Measurements from ENCODE around the gene NFATC1. TPM values are rescaled to one million over a fixed set of nuclear protein-coding genes. Genes with fewer than 3 reads are reported as not detected.
"Not testable (repeated sequence)": the region's sequence is repeated elsewhere in the genome, so short reads cannot be mapped to it uniquely, and the experiment has no call there.

NFATC1 gene
- total RNA-seq, 1 donor from 2014 or later: 103 TPM

DNA sequence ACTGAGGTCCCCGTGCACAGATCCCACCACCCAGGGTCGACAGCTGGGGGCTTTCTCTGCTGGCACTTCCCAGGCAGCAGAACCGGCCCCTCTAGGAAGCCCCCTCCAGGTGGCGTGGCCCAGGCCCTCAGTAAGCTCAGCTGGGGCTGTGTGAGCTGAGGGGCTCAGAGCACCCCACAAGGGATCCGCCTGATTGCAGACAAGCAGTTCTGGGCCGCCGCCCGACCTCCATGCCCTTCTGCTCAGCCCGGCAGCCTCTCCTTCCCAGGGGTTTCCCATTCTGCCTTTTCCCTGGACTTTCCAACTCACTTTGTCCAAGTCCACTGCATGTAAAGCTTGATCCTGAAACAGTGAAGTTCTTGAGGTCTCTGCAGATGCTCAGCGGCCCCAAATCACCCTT is 76.4 kb downstream of the NFATC1 start:
- no peaks in the 10 kb centered on the region for H3K4me1 Mint-ChIP-seq (ENCODE audit: low read depth)
- intact Hi-C loops (cut with micrococcal nuclease): no loop called here
- no peak for DNase-seq (ENCODE audit: low spot score)
- H3K27me3 Mint-ChIP-seq (ENCODE audit: insufficient read depth): no peaks in the 10 kb centered on the region
- peaks cover 19% of the 10 kb centered on the region for H3K36me3 Mint-ChIP-seq (ENCODE audit: low read depth)
- no peak overlapping the region for H3K4me3 Mint-ChIP-seq
- no peaks in the 10 kb centered on the region for H3K9me3 Mint-ChIP-seq
- H3K27ac Mint-ChIP-seq: no peak overlapping the region

DNA sequence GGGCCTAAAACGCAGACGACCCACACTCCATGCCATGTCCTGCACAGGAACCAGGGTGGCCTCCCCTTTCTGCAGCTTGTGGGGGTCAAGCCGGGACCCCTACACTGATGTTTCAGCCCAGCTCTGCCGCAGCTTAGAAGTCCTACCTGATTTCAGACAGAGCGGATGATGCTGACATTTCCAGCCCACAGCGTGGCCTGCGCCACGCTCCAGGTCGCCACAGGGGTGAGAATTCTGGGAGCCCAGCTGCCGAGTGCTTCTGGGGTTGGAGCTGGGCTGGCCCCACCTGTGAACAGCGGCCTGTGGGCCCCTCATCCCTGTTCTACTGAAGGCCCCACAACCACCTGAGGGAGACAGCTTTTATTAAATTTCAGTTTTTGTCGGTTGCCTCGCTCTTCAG is 77.2 kb downstream of the NFATC1 start:
- no peaks in the 10 kb centered on the region for H3K4me1 Mint-ChIP-seq (ENCODE audit: low read depth)
- H3K9me3 Mint-ChIP-seq: no peaks in the 10 kb centered on the region
- DNase-seq (ENCODE audit: low spot score): no peak
- no peak overlapping the region for H3K4me3 Mint-ChIP-seq
- H3K36me3 Mint-ChIP-seq (ENCODE audit: low read depth): peaks cover 17% of the 10 kb centered on the region
- no peak overlapping the region for H3K27ac Mint-ChIP-seq
- no peaks in the 10 kb centered on the region for H3K27me3 Mint-ChIP-seq (ENCODE audit: insufficient read depth)
- intact Hi-C loops (cut with micrococcal nuclease): no loop called here

DNA sequence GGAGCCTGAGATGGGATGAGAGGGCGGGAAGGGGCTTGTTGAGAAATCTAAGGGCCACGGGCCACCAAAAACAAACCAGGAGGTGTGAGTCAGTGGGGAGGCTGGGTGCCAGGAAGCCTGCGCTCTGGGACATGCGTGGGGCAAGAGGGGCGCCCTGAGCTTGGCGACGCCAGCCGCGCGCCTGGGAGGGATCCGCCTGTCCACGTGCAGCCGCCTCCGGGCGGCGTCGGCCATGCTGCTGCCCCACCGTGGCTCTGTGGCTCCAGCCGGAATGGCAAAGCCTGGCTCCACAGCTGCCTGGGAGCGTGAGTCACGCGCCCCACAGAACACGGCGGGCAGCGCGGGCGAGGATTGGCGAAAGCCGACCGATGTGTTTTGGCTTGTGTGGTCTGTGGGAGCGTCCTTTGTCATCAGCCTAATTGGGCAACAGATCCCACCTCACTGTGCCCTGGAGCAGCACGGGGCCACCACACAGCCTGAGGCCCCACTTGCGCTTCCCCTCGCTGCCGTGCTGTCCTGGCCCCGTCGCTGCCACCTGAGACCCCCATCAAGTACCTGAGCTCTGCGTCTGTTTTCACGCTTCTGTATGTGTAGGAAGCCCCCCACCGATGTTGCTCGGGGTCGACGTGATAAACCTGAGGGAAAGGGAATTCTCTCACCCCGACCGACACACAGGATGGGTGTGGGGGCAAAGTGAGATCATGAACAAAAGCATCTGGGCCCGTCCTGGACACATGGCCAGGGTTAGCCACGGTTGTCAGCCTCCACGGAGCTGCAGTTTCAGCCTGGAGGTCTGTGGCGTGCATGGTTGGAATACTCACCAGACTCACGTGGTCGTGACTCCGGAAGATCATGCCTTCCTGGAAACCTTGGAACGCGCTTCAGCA is 80.5 kb downstream of the NFATC1 start:
- no peaks in the 10 kb centered on the region for H3K27me3 Mint-ChIP-seq (ENCODE audit: insufficient read depth)
- H3K27ac Mint-ChIP-seq: no peak overlapping the region
- peaks cover 14% of the 10 kb centered on the region for H3K36me3 Mint-ChIP-seq (ENCODE audit: low read depth)
- DNase-seq (ENCODE audit: low spot score): no peak
- H3K9me3 Mint-ChIP-seq: no peaks in the 10 kb centered on the region
- no peaks in the 10 kb centered on the region for H3K4me1 Mint-ChIP-seq (ENCODE audit: low read depth)
- no peak overlapping the region for H3K4me3 Mint-ChIP-seq
- intact Hi-C loops (cut with micrococcal nuclease): no loop called here

DNA sequence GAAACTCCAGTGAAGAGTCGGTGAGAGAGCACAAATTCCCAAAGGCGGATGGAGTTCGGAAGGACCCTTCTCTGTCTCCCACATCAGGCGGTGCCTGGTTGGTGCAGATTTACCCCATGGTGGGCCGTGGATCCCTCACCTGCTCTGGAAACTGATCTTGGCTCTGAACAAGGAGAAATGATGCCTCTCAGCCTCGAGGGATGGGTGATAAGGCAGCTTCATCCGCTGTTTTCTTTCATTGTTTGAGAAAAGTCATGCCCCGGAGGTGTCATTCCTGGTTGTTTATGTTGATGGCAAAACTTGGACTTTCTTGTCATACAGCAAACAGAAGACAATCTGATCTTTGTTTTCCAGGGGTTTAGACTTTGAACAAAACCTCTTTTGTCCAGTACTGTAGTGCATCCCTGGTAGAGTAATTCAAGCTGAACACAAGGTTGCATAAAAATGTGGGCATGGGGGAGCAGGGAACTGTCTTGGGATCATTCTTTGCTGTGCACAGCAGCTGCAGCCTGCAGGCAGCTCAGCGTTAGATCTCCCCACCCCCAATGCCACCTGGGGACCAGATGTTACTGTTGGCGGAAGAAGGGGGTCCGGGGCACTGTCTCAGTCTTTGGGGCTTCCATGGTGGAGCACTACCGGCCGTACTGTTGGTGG is 81.3 kb downstream of the NFATC1 start:
- intact Hi-C loops (cut with micrococcal nuclease): no loop called here
- H3K9me3 Mint-ChIP-seq: no peaks in the 10 kb centered on the region
- H3K27me3 Mint-ChIP-seq (ENCODE audit: insufficient read depth): no peaks in the 10 kb centered on the region
- peaks cover 14% of the 10 kb centered on the region for H3K36me3 Mint-ChIP-seq (ENCODE audit: low read depth)
- H3K27ac Mint-ChIP-seq: no peak overlapping the region
- no peak for DNase-seq (ENCODE audit: low spot score)
- H3K4me3 Mint-ChIP-seq: no peak overlapping the region
- H3K4me1 Mint-ChIP-seq (ENCODE audit: low read depth): no peaks in the 10 kb centered on the region

DNA sequence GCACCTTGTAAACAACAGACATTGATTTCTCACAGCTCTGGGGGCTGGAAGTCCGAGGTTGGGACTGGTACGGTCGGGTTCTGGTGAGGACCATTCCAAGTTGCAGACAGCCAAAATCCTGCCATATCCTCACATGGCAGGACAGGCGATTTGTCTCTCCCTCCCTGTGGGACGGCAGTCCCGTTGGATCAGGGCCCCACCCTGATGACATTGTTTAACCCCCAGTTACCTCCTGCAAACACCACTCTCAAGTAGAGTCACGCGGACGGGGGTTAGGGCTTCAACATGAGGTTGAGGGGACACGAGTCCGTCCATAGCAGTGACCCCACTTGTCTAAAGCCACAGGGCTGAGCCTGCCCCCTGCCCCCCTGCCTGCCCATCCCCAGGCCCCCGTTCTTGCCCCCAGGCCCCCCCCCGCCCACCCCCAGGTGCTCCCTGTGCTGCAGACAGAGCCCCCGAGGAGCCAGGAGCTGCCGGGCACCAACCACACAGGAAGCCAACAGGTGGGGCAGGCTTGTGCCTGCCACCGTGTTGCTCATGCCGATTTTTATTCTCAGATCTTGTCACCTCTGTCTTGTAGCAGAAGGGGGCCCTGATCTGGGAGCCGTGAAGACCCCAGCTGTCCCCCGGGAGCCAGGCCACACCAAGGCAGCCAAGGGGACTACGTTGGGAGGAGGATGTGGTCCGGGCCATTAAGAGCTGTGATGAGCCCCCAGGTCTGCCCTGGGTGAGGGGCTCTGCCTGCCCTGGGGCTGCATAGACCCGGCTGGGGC is 82.2 kb downstream of the NFATC1 start:
- H3K9me3 Mint-ChIP-seq: no peaks in the 10 kb centered on the region
- intact Hi-C loops (cut with micrococcal nuclease): no loop called here
- no peak overlapping the region for H3K4me3 Mint-ChIP-seq
- no peaks in the 10 kb centered on the region for H3K4me1 Mint-ChIP-seq (ENCODE audit: low read depth)
- DNase-seq (ENCODE audit: low spot score): no peak
- H3K36me3 Mint-ChIP-seq (ENCODE audit: low read depth): peaks cover 12% of the 10 kb centered on the region
- H3K27me3 Mint-ChIP-seq (ENCODE audit: insufficient read depth): no peaks in the 10 kb centered on the region
- no peak overlapping the region for H3K27ac Mint-ChIP-seq

DNA sequence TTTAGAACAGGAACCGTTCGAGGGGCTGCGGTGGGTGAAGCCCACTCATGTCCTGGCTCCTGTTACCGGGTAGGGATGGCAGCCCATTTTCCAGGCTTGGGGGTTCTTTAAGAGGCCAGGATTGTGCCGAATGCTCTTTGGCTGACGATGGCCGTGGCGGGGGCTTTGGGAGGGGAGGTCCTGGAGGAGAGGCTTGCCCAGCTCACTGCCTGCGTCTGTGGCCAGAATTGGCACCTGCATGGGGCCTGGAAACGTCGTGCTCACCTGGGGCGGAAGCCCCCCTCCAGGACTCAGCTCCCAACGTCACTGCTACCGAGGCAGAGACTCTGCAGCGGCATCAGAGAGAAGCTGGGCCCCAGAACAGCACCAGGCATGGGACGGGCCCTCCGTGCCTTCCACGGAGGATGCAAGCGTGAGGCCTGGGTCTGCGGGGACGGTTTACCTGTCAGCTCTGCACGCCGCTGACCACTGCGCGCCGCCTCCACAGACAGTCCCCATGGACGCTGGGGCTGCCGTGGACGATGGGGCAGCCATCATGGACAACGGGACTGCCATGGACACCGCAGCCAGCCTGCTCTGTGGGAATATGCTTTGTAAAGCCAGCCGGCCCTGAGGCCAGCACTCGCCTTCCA is 82.9 kb downstream of the NFATC1 start:
- intact Hi-C loops (cut with micrococcal nuclease): no loop called here
- no peak for DNase-seq (ENCODE audit: low spot score)
- Mint-ChIP-seq H3K27ac (no peak overlapping the region), H3K9me3 (no peaks in the 10 kb centered on the region), H3K4me1 (ENCODE audit: low read depth) (no peaks in the 10 kb centered on the region), H3K36me3 (ENCODE audit: low read depth) (peaks cover 10% of the 10 kb centered on the region), H3K27me3 (ENCODE audit: insufficient read depth) (no peaks in the 10 kb centered on the region), H3K4me3 (no peak overlapping the region)

DNA sequence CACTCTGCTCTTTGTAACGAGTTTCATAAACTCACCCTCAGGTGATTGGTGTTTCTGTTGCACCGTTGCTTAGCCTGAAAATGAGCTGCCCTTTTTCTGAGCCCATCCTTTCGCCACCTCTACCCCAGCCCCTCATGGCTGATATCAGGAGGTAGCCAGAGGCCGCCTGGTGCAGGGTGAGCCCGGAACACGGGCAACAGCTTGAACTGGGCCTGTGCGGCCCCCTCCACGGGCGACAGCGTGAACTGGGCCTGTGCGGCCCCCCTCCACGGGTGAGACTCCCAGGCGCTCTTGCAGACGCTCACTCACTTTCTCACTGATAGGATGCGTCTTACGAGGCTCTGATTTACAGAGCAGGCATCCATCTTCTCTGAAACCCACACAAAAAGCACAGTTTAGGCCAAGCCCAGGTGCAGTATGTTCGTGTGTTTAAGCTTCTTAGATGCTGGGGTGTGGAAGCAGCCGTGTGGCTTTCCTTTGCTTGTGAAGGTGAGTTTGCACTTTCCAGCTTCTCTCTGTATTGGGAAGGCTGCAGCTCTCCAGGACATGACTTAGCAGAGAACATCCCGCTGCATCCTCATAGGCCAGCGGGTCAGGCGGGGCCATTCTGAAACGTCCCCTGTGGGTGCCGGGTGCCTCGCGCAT is 83.5 kb downstream of the NFATC1 start:
- Mint-ChIP-seq H3K4me1 (ENCODE audit: low read depth) (no peaks in the 10 kb centered on the region), H3K36me3 (ENCODE audit: low read depth) (peaks cover 10% of the 10 kb centered on the region), H3K27ac (peak overlapping the region; percentile 71), H3K4me3 (no peak overlapping the region), H3K9me3 (no peaks in the 10 kb centered on the region), H3K27me3 (ENCODE audit: insufficient read depth) (no peaks in the 10 kb centered on the region)
- intact Hi-C loops (cut with micrococcal nuclease): no loop called here
- no peak for DNase-seq (ENCODE audit: low spot score)

DNA sequence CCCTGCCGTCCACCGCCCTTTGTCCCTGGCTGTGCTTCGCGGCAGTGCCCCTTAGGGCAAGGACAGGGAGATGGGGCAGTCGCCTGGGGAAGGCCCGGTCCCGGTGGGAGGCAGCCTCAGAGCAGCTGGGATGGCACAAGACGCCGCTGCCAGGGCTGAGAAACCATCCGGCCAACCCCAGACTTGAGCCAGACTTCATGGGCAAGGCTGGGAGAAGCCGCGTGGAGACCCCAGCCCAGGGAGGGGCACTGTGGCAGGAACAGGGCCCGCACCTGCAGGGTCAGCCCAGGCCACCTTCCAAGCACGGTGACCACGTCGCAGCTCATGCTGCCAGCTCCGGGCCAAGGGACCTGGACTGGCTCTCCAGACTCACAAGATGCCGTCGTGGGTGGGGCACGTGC is 84.0 kb downstream of the NFATC1 start:
- Mint-ChIP-seq H3K9me3 (no peaks in the 10 kb centered on the region), H3K4me3 (no peak overlapping the region), H3K27ac (no peak overlapping the region), H3K36me3 (ENCODE audit: low read depth) (peaks cover 12% of the 10 kb centered on the region), H3K27me3 (ENCODE audit: insufficient read depth) (no peaks in the 10 kb centered on the region), H3K4me1 (ENCODE audit: low read depth) (no peaks in the 10 kb centered on the region)
- no peak for DNase-seq (ENCODE audit: low spot score)
- intact Hi-C loops (cut with micrococcal nuclease): no loop called here

DNA sequence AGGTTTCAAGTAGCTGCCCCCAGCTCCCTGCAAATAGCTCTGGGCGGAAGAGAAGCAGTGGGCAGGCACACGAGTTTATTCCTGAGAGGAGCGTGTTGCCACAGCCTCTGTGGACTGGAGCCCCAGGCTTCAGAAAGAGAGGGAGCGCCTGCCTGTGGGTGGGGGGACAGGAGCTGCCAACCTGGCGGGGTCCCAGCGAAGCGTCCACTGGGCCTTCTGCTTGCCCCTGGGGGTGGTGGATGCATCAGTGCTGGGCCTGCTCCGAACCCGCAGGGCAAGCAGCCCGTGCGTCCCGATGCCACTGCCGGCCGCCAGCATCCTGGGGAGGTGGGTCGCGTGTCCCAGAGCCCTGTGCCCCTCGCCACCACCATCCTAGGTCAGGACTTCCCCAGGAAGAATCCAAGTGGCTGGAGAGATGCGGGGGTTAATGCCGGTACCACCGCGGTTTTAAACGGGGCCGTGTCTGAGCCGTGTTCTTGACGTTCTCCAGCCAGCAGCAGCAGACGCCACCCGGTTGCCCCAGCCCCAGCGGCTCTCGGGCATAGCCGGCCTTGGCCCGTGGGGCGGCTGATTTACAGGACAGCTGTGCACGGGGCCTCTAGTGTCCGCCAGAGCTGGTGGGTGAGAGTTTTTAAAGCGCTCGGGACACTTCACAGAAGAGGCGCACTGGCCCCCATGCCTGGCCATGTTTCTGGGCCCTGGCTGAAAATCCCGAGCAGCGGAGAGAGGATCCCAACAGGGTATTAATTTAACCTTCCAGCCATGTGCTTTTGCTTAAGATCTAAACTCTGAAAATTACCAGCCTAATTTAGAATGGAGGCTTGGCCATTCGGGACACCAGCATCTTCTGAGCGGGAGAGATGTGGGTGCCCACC is 84.7 kb downstream of the NFATC1 start:
- H3K27ac Mint-ChIP-seq: no peak overlapping the region
- H3K27me3 Mint-ChIP-seq (ENCODE audit: insufficient read depth): no peaks in the 10 kb centered on the region
- DNase-seq (ENCODE audit: low spot score): no peak

DNA sequence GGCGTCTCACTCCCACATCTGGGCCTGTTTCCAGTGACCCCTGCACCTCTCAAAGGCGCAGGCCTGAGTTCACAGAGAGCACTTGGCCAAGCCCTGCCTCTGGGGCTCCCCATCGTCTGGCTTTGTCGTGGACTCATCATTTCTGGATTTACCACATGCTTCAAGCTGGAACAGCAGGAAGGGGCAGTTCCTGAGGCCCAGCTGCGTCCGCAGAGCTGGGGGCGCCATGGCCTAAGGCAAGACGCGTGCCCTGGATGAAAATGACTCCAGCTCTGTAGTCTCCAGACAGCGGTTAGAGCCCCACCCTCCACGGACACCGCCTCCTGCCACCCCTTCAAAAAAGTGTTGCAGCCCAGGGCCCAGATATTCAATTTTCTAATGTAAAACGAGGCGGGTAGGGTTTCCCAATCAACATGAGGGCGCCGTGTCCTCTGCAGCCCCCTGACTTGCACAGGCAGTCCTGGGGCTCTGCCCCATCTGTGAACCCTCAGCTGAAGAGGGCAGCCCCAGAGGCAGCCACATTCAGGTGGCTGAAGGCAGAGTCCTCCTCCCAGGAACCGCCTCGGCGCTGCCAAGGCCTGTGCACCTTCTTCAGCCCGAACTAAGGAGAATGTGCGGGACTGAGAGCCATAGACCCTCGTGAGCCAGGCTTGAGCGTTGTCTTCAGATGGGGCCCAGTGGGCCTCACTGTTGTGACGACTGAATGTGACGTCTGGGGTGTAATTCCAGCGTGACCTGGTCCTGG is 85.5 kb downstream of the NFATC1 start:
- no peak overlapping the region for H3K27ac Mint-ChIP-seq

More for the DNA sequence above, 84.7 kb downstream of the NFATC1 start:
- Mint-ChIP-seq H3K4me1 (ENCODE audit: low read depth) (no peaks in the 10 kb centered on the region), H3K36me3 (ENCODE audit: low read depth) (peaks cover 12% of the 10 kb centered on the region), H3K9me3 (no peaks in the 10 kb centered on the region), H3K4me3 (no peak overlapping the region)
- intact Hi-C loops (cut with micrococcal nuclease): no loop called here

DNA sequence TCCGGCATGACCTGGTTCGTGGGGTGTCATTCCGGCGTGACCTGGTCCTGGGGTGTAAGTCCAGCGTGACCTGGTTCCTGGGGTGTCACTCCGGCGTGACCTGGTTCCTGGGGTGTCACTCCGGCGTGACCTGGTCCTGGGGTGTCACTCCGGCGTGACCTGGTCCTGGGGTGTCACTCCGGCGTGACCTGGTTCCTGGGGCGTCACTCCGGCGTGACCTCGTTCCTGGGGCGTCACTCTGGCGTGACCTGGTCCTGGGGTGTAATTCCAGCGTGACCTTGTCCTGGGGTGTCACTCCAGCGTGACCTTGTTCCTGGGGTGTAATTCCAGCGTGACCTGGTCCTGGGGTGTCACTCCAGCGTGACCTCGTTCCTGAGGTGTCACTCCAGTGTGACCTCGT is 87.7 kb downstream of the NFATC1 start:
- intact Hi-C loops (cut with micrococcal nuclease); H3K4me3 Mint-ChIP-seq: not testable (repeated sequence)

More for the DNA sequence above, 85.5 kb downstream of the NFATC1 start:
- Mint-ChIP-seq H3K4me1 (ENCODE audit: low read depth) (no peaks in the 10 kb centered on the region), H3K36me3 (ENCODE audit: low read depth) (peaks cover 12% of the 10 kb centered on the region), H3K27me3 (ENCODE audit: insufficient read depth) (no peaks in the 10 kb centered on the region), H3K9me3 (no peaks in the 10 kb centered on the region), H3K4me3 (no peak overlapping the region)
- DNase-seq (ENCODE audit: low spot score): no peak
- intact Hi-C loops (cut with micrococcal nuclease): no loop called here

More for the DNA sequence above, 87.7 kb downstream of the NFATC1 start:
- not testable (repeated sequence) for DNase-seq (ENCODE audit: low spot score); H3K9me3 Mint-ChIP-seq; H3K4me1 Mint-ChIP-seq (ENCODE audit: low read depth); H3K27ac Mint-ChIP-seq; H3K27me3 Mint-ChIP-seq (ENCODE audit: insufficient read depth)
- H3K36me3 Mint-ChIP-seq (ENCODE audit: low read depth): peaks cover 11% of the 10 kb centered on the region

Measured in activated T-helper 1 cell treated with anti-CD3 and anti-CD28 coated beads, Interleukin-12 subunit alpha, Interleukin-12 subunit beta, Interleukin-2, Interleukin-4 antibody, amounts not matched to agents 30 ng/mL and 10 ng/mL and 1 ng/mL, durations not matched to agents 14 hours and 24 hours and 36 hours (primary cell).